Spleen (tissue), 7 donors: ENCODE data around the gene FBXO41.

ENCODE experiments used
- POLR2A ChIP-seq, 3 donors: fragments of 450-650 bp; IDR thresholded peaks; one replicate each; pipeline ENCODE4 v1.5.1; 2017; ENCODE audit warnings: antibody characterized with exemption in 3 of 3, mild to moderate bottlenecking in 1 of 3
- POLR2AphosphoS5 ChIP-seq, 3 donors: sonication (generic); formaldehyde crosslinking; IDR thresholded peaks; one replicate each; pipeline ENCODE4 v1.5.1; 2017; ENCODE audit warnings: antibody characterized with exemption in 3 of 3
- TF ChIP-seq, protein P1 (sequence below), 11 experiments: fragments of 200-600 bp in 7 of 11; fragments of 450-650 bp in 4 of 11; sonication (generic) in 4 of 11; IDR thresholded peaks in 8 of 11; conservative IDR thresholded peaks in 3 of 11; 1 replicate in 7 of 11; 2 replicates in 4 of 11; pipeline versions ENCODE4 v1.4.0 to v1.8.0; 2016 to 2021; ENCODE audit warnings: antibody characterized with exemption in 11 of 11, inconsistent platforms in 4 of 11, mild to moderate bottlenecking in 1 of 11
- donor health status: DM: no; HTN: no; CAD: no; lungs with moderate emphysema.
- donor health status: DM: no; HTN: no; CAD: no.
- donor health status: DM: no; HTN: no; CAD: no.

DNA sequence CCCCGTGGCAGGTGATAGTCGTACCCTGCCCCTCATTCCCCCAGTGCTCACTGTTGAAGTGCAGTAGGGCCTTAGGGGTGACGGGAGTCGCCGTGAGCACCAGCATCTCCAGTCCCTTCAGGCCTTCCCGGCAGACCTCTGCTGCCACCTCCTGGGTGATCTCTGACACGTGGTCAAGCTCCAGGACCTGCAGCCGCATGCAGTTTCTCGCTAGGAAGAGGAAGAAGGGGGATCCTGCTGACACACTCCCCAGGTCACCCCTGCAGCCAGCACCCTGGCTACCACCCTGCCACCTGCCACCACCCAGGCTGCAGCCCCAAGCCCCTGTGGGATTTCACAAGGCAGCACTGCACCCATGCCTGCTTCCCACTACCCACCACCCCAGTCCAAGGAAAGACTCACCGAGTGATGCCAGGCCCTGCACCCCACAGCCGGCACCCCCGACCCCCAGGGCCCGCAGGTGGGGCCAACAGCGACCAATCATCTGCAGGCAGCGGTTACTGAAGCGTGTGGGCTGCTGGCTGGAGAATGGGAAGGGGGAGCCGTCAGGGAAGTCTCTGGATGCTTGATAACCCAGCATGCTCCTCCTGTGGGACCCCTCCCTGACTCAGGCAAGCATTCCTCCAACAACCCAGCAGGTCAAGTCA is 23.8 kb downstream of the FBXO41 start:
- TF ChIP-seq, protein P1, sequence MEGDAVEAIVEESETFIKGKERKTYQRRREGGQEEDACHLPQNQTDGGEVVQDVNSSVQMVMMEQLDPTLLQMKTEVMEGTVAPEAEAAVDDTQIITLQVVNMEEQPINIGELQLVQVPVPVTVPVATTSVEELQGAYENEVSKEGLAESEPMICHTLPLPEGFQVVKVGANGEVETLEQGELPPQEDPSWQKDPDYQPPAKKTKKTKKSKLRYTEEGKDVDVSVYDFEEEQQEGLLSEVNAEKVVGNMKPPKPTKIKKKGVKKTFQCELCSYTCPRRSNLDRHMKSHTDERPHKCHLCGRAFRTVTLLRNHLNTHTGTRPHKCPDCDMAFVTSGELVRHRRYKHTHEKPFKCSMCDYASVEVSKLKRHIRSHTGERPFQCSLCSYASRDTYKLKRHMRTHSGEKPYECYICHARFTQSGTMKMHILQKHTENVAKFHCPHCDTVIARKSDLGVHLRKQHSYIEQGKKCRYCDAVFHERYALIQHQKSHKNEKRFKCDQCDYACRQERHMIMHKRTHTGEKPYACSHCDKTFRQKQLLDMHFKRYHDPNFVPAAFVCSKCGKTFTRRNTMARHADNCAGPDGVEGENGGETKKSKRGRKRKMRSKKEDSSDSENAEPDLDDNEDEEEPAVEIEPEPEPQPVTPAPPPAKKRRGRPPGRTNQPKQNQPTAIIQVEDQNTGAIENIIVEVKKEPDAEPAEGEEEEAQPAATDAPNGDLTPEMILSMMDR (IDR thresholded peaks at IDR 0.05 in 8 of 11, conservative IDR thresholded peaks at IDR 0.05 in 3 of 11), result peak in 2 of 11 experiments; percentile 8 to 20
- TF ChIP-seq POLR2A (IDR thresholded peaks at IDR 0.05) (no peak), POLR2AphosphoS5 (IDR thresholded peaks at IDR 0.05) (no peak)
